Forelimb muscle (tissue), 1 donor: ENCODE results near the gene FBXL7. TPM values are rescaled to one million over a fixed set of nuclear protein-coding genes. Genes with fewer than 3 reads are reported as not detected.
"Not testable (repeated sequence)": the region's sequence is repeated elsewhere in the genome, so short reads cannot be mapped to it uniquely, and the experiment has no call there.

Experiments used
- DNase-seq: peaks from one replicate; pipeline ENCODE4 v3.0.0-alpha.2; 2013; ENCODE audit warnings: low read depth
- polyA plus RNA-seq: library from polyadenylated mRNA; unstranded; fragments of 120-200 nt; gene quantifications from one replicate; pipeline ENCODE4 v1.2.1, GENCODE V29; 2013; ENCODE audit not compliant: insufficient read length

Gene FBXL7
- polyA plus RNA-seq, 1 donor, result 20.0 TPM

- DNase-seq, result no peak
Observed at GRCh38 chr5:15807248-15807647, 307.3 kb downstream of the FBXL7 start.

- no peak for DNase-seq
Observed at GRCh38 chr5:15807871-15808270, 307.9 kb downstream of the FBXL7 start.

GRCh38 chr5:15808577-15808976 is 308.6 kb downstream of the FBXL7 start:
- DNase-seq, result no peak

GRCh38 chr5:15819617-15820016 is 319.6 kb downstream of the FBXL7 start:
- no peak for DNase-seq

- no peak for DNase-seq
Observed at GRCh38 chr5:15821506-15821905, 321.5 kb downstream of the FBXL7 start.

GRCh38 chr5:15823398-15823797 is 323.4 kb downstream of the FBXL7 start:
- DNase-seq, result no peak

- DNase-seq, result no peak
Observed at GRCh38 chr5:15827741-15828140, 327.8 kb downstream of the FBXL7 start.

GRCh38 chr5:15831408-15831807 is 331.4 kb downstream of the FBXL7 start:
- no peak for DNase-seq

- DNase-seq, result no peak
Observed at GRCh38 chr5:15833365-15833764, 333.4 kb downstream of the FBXL7 start.

GRCh38 chr5:15834596-15835245 is 334.7 kb downstream of the FBXL7 start:
- DNase-seq, result no peak

GRCh38 chr5:15835514-15835913 is 335.5 kb downstream of the FBXL7 start:
- DNase-seq, result no peak

- DNase-seq, result no peak
Observed at GRCh38 chr5:15837551-15838289, 337.7 kb downstream of the FBXL7 start.

GRCh38 chr5:15844253-15844652 is 344.3 kb downstream of the FBXL7 start:
- no peak for DNase-seq

- DNase-seq, result no peak
Observed at GRCh38 chr5:15844871-15845270, 344.9 kb downstream of the FBXL7 start.

GRCh38 chr5:15850536-15850935 is 350.6 kb downstream of the FBXL7 start:
- no peak for DNase-seq

- no peak for DNase-seq
Observed at GRCh38 chr5:15850939-15851341, 351.0 kb downstream of the FBXL7 start.

GRCh38 chr5:15852217-15852616 is 352.2 kb downstream of the FBXL7 start:
- DNase-seq, result no peak

- DNase-seq, result no peak
Observed at GRCh38 chr5:15852949-15853348, 353.0 kb downstream of the FBXL7 start.

- DNase-seq, result no peak
Observed at GRCh38 chr5:15858326-15858725, 358.3 kb downstream of the FBXL7 start.

GRCh38 chr5:15864536-15865215 is 364.7 kb downstream of the FBXL7 start:
- DNase-seq, result peak; percentile 34

- DNase-seq, result not testable (repeated sequence)
Observed at GRCh38 chr5:15872259-15872658, 372.3 kb downstream of the FBXL7 start.

GRCh38 chr5:15877914-15878313 is 377.9 kb downstream of the FBXL7 start:
- DNase-seq, result no peak

- no peak for DNase-seq
Observed at GRCh38 chr5:15880201-15880600, 380.2 kb downstream of the FBXL7 start.
